ENCODE measurements around the gene HDAC3.
A peak's percentile ranks its signal among the peaks of the same experiment; 100 is the strongest.
"Not testable (repeated sequence)": the region's sequence is repeated elsewhere in the genome, so short reads cannot be mapped to it uniquely, and the experiment has no call there.

HDAC3 gene

DNA sequence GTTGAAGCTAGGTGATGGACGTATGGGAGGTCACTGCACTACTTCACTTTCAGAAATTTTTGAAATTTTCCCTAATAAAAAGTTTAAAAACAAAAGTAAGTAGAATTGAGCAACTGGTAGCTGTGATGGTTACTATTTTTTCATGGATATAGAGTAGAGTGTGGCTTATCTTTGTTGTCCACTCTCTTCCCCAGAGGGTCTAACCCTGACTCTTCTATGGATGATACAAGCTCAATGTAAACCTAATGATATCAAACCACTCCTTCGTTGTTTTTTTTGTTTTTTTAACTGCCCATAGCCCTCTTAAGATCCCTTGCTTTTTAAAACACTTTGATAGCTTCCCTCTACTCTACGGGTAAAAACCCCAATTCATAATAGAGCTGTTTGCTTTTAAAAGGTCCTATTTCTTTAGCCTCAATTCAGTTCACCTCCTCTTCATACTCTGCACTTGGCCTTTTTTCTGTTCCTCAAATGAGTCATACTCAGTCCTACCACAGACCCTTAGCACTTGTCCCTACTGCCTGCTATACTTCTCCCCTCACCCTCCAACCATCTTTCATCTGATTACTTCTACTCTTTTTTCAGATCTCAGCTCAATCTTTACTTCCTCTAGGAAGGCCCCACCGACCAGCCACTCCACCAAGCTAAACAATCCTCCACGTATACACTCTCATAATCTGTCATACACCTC lies 2.6 kb downstream of the HDAC3 start:
- DNase-seq: no peak

DNA sequence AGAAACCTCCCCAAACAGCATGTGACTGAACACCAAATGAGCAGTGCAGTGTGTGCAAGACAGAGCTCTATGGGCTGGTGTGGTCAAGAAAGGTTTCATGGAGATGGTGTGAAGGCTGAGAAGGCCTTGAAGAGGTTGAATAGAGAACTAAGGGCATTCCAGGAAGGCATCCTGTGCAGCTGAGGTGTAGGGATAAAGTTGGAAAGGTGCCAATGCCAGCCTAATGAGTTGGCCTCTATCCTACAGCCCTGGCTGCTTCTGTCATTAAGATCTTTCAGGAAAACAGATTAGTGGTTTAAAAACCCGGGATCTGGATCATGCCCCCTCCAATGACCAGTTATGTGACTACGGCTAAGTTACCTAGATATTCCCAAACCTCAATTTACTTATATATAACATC lies 4.0 kb downstream of the HDAC3 start:
- DNase-seq: peak in 1 of 2 experiments; percentile 6

DNA sequence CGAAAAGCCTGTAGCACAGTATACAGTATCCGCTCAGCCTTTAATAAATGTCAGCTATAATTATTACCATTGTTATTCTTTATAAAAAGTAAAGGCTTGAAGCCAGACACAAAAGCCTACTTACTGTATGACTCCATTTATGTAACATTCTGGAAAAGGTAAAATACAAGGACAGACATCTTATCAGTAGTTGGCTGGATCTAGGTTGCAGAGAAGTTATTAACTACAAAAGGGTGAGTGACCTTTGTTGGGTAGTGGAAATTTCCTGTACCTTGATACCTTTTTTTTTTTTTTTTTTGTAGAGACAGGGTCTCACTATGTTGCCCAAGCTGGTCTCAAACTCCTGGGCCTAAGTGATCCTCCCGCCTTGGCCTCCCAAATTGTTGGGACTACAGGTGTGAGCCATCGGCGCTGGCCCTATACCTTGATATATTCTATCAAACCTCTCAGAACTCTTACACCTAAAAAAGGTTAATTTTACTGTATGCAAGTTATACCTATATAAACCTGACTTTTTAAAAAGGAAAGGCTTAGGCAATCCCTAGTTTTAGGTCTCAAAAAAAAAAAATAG lies 6.0 kb downstream of the HDAC3 start:
- no peak for DNase-seq

DNA sequence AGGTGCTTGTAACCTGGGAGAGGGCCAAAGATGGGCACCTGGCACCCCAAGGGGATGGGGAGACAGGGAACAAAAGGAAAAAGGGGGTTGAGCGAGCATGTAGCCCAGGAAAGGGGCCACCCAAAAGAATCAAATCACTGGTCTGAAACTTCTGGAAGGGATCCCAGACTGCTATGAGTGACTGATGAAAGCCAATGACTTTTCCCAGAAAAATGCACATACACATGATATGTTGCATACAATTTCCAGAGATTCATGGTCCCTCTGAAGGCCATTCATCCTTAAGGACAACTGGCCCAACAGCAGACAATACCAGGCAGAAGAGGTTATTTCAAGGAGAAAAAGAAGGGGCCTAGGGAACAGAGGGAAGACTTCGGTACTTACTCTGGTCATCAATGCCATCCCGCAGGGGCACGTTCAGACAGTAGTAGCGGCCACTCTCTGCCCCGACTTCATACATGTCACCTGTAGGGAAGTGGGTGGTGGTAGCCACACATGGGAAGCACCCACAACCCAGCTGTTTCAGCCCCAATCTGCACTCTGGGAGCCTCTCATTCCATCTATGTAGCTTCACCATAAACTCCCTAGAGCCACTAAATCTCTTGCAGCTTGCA lies 8.4 kb downstream of the HDAC3 start:
- DNase-seq: no peak

DNA sequence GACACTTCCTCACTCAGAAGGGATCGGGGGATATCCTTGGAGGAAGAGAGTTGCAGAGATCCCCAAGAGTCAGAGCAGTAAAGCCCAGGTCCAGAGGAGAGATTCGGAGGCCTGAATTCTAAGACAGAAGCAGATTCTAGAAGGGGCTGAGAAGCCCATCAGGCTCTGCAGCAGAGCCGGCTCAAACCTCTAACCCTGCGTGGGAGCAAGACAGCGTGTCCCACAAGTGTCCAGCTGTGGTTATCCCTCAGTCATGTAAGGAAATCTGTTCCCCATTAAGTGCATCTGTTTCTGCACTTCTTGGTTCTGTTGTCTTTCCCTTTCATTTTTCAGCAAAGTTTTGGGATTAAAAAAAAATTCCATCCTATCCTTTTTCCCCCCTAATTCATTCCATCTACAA lies 13.0 kb downstream of the HDAC3 start:
- DNase-seq: no peak

DNA sequence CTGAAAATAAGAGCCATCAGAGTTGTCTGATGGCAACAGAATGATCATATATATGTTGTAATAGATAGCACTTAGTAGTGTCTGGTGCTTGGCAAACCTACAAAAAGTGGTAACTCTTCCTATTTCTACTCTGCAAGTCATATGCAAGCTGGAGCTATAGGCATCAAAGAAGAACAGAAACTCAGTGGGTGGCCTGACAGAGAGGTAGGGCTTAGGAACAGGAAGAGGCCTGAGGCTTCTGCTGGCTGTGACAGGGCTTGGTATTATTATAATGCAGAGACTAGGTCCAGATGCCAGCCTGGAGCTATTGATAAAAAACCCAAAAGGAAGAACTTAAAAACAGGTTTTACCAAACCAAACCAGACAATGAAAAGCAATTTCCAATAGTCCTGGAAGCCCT lies 13.5 kb downstream of the HDAC3 start:
- no peak for DNase-seq

DNA sequence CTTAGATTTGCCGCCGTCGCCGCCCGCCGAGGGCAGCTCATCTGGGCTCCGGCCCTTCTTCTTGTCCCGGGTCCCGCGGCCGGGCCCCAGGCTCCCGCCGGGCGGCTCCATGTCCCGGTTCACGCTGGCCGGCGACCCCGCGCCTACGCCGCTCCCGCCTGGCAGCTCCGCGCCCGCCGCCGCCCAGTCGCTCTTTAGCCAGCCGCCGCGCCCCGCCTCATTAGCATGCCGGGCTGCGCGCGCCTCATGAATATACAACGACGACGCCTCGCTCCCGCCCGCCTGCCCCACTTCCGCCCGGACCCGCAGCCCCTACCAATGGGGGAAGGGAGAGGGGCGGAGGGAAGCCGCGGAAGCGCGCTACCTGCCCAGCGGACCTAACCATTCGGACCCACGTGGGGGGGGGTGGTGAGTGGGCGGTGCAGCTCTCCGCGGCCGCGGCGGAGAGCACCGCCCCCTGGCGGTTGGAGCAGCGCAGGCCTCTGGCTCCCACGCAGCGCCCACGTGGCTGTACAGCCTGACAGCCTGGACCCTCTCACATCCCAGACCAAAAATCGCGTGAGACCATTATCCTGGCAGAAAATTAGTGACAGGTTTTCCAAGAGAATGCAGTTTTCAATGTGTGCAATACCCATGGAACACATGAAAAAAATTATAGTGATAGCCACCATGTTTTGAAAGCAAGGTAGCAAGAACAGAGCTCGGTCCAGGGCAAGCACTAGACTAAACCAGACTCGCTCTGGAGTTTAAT lies 17.7 kb downstream of the HDAC3 start, which contains the start of gene DIAPH1:
TSS of gene DIAPH1 (minus strand) at position 197 of the 751 bp plus-strand sequence. CDS start at position 111, 86 bp downstream.
- peak; percentile 95 to 96 for DNase-seq

DNA sequence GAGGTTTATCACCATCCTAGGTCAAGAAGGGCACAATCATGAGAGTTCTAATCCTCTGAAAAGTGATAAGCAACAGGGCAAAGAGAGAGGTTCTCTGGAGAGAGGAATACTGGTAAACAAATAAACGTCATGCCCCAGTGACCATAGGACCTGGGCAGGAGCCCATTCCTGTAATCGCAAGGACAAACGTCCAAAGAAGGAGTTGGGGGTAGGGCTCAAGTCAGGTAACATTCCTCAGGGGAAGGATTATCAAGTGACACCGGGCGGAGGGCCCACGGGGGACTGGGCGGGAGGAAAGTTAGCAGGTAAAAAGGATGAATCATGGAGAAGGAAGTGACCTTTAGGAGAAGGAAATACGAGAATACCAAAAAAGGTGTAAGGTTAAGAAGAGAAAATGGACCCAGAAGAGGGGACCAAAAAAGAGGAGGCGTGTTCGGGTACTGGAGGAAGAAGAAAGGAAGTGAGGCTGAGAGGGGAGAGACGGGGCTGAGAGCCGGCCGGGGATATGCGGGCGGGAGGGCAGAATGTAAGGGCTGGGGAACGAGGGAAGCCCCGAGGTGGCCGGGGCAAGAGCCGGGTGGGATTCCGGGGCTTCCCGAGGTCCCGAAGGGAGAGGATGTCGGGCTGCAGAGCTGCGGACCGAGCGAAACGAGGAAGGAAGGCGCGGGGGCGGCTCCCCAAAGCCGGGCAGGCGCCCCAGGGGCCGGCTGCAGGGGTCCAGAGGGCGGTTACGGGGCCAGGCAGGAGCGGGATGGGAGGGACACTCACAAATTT lies 18.4 kb downstream of the HDAC3 start:
- DNase-seq: peak; percentile 49 to 53

DNA sequence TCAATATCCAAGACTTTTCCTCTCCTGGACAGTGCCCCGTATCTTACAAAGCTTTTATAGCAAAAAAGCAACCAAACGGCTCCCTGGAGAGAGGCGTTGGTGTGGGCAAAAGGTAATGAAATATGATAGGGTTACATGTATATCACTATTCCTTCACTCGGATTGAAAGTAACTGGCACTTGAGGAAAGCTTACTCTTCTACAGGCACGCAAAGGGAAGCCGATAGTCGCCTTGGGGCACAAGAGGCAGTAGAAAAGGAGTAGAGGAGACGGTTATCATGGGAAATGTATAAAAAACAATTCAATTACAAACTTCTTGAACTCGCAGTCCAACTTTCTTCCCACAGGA lies 19.0 kb downstream of the HDAC3 start:
- DNase-seq: no peak

DNA sequence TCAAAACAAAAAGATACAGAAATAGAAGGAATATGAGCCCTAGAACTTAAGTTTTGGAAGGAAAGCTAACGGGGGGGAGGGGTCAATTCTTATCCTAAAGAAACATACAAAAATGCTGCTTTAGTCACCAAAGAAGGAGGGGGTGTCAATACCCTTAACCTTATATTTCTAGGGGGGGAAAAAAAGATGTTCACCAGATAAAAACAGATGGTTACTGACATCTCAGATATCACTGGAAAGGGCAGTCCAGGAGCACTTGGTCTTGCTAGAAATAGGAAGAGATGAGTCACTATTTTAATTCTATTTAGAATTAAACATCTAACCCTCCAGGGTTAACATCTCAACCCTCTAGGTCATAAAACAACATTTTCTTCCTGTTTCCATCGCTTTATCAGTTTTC lies 19.5 kb downstream of the HDAC3 start:
- no peak for DNase-seq

DNA sequence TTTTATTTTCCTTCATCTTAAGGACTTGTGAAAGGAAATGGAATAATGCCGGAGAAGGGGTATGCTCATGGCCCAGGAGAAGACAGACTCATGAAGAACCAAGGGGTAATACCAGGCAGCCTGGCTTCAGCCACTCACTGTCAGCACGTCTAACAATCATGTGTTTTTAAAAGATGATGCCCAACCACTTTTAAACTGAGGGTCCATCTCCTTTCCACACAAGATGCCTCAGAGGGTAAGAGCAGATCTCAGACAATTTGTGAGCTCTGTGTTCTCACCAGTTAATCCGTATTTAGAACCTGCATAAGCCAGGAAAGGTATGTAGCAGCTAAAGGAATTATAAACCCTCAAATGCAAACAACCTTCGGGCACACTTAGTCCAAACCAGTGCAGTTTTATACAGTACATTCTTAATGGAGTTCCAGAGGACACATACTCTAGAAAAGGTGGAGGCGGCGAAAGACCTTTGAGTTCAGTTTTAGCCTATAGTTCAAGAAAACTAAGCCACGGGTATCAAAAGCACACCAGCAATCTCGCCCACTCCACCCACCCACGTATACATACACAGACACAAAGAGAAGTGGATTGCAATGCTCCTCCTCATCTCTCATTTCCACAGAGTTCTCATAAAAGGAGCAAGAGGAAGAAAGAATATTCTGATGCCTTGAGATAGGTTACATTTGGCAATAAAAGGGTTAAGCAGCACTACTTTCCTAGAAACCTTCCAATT lies 20.5 kb downstream of the HDAC3 start:
- no peak for DNase-seq

DNA sequence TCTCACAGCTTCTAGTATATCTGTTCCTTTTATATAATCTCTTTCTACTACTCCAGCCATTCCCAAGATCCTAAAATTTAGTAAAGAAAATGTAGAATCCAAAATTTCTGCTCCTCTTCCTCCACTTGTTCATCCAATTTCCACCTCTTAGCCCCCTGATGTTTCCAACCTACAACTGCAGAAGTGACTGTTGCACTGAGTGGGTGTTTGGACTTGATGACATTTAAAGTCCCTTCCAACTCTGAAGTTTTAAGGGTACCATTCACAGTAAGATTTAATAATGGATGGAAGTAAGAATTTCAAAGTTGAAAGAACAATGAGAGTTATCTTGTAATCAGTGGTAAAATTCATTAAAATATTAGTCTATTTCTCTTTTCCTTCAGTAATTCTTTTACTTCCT lies 23.3 kb downstream of the HDAC3 start:
- no peak for DNase-seq

DNA sequence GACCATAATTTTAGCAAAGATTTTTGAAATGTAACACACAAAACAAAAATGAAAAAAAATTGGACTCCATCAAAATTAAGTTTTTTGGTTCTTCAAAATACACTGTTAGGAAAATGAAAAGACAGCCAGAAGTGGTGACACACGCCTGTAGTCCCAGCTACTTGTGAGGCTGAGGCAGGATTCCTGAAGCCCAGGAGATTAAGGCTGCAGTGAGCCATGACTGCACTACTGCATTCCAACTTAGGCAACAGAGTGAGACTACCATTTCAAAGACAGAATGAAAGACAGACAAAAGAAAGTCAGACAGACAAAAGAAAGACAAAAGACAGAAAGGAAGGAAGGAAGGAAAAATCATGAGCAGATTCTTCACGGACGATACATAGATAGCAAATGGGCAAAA lies 25.4 kb downstream of the HDAC3 start:
- no peak for DNase-seq

DNA sequence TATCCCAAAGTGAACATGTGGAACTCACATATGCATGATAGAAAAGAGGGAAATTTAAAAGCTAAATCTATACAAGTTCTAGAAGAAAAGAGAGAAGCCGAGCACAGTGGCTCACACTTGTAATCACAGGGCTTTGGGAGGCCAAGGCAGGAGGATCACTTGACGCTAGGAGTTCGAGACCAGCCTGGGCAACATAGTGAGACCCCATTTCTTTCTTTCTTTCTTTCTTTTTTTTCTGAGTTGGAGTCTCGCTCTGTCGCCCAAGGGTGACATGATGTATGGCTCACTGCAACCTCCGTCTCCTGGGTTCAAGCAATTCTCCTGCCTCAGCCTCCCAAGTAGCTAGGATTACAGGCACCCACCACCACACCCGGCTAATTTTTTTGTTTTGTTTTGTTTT lies 26.7 kb downstream of the HDAC3 start:
- not testable (repeated sequence) for DNase-seq

DNA sequence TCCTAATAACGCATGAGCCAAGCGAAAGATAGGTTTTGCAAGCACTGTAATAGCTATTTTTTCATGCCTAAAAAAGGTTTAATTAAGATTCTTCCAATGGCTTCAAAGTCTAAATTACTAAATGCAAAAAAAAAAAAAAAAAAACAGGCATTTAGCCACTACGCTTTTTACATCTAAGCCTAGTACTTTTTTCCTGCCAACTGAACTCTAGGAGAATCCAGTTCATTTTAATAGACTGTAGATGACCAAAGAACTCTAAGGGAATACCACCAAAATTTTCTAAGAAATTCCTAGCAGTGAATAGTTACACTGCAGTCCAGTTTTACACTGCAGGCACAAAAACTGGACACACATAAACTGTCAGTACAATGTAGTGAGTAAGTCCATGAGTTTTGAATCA lies 27.6 kb downstream of the HDAC3 start:
- DNase-seq: no peak

DNA sequence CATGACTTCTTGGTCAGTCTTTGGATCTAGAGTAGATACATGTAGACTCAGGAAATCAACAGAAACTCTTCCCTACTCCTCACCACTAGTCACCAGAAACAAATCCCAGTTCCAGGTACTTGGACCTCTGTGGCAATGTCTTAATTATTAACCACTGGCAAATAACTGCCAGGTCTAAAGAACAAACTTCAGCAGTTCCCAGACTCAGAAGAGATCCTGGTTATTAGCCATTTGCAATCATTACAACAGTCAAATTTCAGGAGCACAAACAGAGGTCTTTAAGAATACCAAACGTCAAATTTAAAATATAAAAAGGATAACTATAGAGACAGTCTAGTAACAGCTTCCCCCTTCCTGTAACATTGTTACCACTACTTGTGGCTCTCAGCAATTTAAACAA lies 28.1 kb downstream of the HDAC3 start:
- no peak for DNase-seq

DNA sequence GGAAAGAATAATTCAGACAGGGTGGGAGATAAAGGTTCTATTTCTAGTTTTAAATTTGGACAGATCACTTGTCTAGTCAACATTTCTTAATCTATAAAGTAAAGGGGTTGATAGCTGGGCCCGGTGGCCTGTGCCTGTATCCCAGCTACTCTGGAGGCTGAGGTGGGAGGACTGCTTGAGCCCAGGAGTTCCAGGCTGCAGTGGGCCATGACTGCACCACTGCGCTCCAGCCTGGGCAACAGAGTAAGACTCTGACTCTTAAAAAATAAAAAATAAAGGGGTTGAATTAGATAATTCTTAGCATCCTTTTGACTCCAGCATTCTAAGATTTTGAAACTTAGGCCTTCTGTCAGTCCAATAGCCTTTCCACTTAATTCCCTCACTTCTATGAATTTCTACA lies 28.6 kb downstream of the HDAC3 start:
- DNase-seq: no peak

DNA sequence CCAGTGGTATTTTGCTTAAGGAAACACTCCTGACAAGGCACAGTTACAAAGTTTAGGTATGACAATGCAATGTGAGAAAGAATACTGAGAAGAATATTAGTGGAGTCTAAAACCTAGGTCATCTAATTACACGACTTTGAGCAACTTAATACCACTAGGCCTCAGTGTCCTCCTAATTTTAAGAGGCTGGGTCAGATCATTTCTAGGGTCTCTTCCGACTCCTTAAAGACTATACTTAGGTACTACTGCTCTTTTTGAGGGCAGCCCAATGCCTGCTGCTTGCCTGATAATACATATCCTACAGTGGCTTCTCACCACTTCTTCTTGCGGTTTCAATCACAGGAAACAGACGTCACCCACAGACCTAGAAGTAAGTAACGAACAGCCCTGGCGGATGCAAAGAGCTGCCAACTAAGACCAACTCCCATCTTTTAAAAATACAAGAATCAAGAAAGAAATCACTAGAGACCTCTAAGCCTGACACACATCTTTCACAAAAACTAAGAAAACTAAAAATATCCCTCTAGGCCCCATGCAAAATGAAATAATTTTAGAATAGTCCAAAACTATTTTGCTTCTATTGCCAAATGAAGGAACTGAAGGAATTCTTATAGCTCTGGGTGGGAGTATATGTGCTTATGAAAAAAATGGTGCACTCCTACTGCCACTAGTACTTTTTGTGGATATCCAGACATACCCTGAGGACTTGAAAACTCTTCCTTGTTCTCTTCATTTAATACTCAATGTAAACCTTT lies 30.9 kb downstream of the HDAC3 start:
- no peak for DNase-seq

DNA sequence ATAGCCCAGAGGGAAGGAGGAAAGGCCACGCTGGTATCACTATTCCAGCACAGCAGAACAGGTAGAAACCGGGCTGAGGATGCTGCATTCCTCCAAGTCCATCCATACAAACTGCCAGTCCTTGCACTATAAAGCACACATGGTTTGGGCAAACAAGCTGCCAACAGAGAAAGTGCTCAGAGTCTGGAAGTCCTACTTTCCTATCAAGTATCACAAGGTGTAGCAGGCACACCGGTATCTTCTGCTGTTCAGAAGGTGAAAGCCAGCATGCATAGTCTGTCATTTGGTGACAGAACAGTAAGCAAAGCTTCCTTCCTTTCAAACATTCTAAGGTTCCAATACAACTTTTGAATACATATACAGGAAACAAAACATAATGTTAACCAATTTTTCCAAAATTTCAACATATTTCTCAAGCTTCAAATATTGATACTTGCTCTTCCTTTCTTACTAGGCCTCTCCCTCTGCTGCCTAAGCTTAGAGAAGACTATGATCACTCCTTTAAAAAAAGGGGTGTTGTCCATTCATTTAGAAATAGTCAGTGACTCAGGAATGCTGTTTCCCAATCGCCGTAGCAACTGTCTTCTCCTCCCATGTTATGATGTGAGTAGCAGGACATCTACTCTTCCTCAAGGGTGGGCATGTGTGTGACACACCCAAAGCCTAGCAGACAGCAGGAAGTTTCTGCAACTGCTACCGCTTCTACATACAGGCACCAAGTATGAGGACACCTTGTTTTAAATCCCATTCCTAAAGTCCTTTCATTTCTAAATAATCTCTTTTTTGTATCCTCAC lies 32.5 kb downstream of the HDAC3 start:
- DNase-seq: no peak

DNA sequence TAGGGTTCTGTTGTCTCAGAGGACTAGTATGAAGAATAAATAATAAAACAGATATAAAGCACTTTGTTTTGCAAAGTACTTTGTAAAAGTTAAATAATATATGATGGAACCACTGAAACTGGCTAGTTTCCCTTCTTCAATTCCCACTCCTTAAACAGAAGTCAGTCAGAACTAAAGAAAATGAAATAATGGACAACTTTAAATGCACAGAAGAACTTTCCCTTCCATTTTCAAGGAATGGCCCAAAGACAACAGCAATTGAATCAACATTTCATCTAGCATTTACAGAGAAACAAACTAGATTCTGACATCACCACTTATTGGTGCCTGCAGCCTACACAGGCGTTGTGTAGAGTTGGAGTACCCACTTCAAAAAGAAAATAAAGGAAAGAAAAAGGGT lies 34.0 kb downstream of the HDAC3 start:
- no peak for DNase-seq
